Glomerular visceral epithelial cell (primary cell): ENCODE data around the gene C17orf100.
"Not testable (repeated sequence)": the region's sequence is repeated elsewhere in the genome, so short reads cannot be mapped to it uniquely, and the experiment has no call there.

Experiments used
- DNase-seq: peaks from one replicate; pipeline ENCODE4 v3.0.0-alpha.2; 2016; ENCODE audit errors: extremely low spot score

C17orf100 gene

GRCh38 chr17:6691958-6692357 is 40.4 kb downstream of the C17orf100 start:
- not testable (repeated sequence) for DNase-seq

DNA sequence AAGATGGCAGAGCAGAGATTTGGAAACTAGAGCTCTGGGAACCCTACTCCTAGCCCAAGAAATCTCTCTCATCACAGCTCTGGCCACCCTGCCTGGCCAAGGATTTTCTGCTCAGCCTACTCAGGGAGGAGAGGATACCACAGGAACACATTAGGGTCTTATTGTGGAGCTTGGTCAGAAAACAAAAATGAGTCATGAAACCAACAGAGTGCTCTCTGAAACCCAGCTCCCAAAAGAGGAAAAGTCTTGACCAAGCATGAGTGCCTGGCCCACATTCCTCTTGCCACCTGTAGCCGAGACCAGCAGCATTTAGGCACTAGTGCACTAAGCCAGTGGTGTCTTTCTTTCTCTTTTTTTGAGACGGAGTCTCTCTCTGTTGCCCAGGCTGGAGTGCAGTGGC is 43.5 kb downstream of the C17orf100 start:
- DNase-seq: no peak

GRCh38 chr17:6695565-6695964 is 44.0 kb downstream of the C17orf100 start:
- no peak for DNase-seq

- no peak for DNase-seq
These were observed 45.3 kb downstream of the C17orf100 start for GRCh38 chr17:6696906-6697305.

GRCh38 chr17:6698004-6698403 is 46.4 kb downstream of the C17orf100 start:
- DNase-seq: no peak

DNA sequence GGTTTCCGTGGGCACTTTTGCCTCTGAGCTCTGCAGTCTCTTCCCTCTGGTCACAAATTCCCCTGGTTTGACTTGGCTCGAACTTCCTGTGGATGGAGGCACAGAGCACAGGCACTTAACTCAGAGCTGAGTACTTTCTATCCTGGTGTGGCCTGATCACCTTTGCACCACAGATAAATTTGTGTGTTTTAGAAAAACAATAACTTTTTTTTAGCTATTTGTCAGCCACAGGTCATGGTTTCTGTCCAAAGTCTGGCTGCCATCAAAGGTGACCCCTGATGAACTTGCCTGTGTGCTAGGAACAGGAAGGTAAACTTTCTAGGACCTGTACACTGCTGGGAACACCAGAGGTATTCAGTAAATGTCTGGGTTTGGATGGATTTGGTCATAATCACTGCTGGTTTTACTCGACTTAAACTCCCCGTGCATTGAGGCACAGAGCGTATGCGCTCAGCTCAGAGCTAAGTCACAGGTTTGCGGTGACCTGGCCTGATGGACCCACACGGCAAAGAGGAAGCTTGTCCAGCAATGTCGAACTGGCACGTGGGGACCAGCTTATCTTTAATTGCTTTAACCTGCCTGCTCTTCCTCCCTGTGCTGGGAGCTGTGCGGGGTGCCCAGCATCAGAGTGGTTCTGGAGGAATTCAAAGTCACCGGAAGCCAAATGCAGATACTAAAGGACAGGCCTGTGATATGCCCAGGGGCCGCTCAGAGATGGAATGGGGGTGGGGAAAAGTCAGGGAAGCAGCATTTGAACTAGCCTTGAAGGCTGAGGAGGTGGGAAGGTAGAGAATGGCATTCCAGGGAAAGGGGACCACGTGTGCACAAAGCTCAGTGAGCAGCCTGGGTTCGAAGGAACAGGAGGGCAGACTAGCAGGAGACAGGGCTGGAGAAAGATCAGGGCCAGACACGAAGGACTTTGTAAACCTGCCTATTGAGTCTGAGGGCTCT is 48.7 kb downstream of the C17orf100 start:
- DNase-seq: no peak

GRCh38 chr17:6700948-6701307 is 49.4 kb downstream of the C17orf100 start:
- DNase-seq: no peak

GRCh38 chr17:6701719-6702118 is 50.2 kb downstream of the C17orf100 start:
- DNase-seq: no peak

DNA sequence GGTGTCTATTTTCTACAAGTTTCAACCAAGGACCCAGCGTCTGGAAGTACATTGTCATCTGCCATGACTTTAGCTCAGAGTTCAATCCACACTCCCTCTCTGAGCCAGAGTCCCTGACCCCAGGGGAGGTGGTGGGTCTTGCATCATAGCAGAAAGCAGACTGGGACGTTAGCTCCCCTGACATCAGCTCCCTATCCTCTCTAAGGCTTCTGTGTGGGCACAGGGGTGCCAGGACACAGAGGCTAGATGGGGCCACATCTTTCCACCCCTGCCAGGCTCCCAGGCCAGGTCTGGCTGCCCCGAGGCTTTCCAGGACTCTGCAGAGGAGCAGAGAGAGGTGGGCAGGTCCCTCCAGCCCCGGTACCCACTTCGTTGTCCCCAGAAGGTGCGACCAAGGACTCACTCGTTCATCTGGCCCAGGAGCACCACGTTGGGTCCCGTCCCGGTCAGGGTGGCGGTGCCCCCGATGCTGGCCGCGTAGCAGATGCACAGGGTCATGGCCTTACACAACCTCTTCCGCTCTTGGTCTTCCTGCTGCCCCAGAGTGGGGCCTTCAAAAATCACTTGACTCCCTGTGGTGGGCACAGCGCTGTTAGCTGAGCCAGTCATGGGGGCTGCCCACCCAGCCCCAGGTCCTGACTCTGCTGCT is 51.1 kb downstream of the C17orf100 start:
- DNase-seq: no peak
